K562 (cell line): Measurements from ENCODE around the gene MEF2B. TPM values are rescaled to one million over a fixed set of nuclear protein-coding genes. Genes with fewer than 3 reads are reported as not detected.

Experiments used
- ATAC-seq: fragments of 200-7000 bp; cut with Tn5 transposase; 3 replicates; pipeline ENCODE4 v1.9.1; 2020; ENCODE audit warnings: moderate library complexity
- BruUV-seq: library from RNA; stranded (reverse); fragments of 400-500 nt; replicated peaks from 2 replicates; lab custom pipeline; 2021; lab: Mats Ljungman, UMichigan
- CTCF ChIA-PET: fragments of 300-600 bp; formaldehyde crosslinking; extraction: SDS; loops from one replicate; lab custom pipeline; 2021; ENCODE audit warnings: low intra/inter-chr PET ratio; lab: Yijun Ruan, JAX
- POLR2A ChIA-PET: fragments of 300-600, 350-650 bp; sonication (Branson Sonifier 250); formaldehyde crosslinking; extraction: SDS; loops from one replicate; lab custom pipeline; 2021; ENCODE audit warnings: antibody characterized with exemption, inconsistent platforms; lab: Yijun Ruan, JAX
- DNase-seq, 4 experiments: peaks; one replicate each; pipeline versions ENCODE4 v3.0.0 to v3.0.0-alpha.2; 2011 to 2018; ENCODE audit warnings: low spot score in 3 of 4, mixed read lengths in 3 of 4; ENCODE audit errors: extremely low read depth in 1 of 4
- FAIRE-seq: peaks from 2 replicates; lab custom pipeline; 2011; peaks lifted over from hg19 to GRCh38; lab: Jason Lieb, UNC
- H2AFZ ChIP-seq: 2 replicates; pipeline ENCODE4 v1.6.0; 2011; ENCODE audit warnings: low read depth, low read length, control low read depth, inconsistent platforms
- H3K27ac ChIP-seq: fragments of 200-600 bp; 3 replicates; pipeline ENCODE4 v1.8.0; 2011; ENCODE audit warnings: low read depth, mild to moderate bottlenecking, control low read depth, inconsistent platforms, low read length, moderate library complexity, mixed read lengths; ENCODE audit errors: extremely low read depth
- H3K27me3 ChIP-seq, 2 experiments: fragments of 300-600 bp in 1 of 2; 2 replicates in 1 of 2; 3 replicates in 1 of 2; pipeline versions ENCODE4 v1.6.0 to v1.8.0; 2011; ENCODE audit warnings: inconsistent platforms in 2 of 2, low read length in 2 of 2, mild to moderate bottlenecking in 1 of 2, mixed read lengths in 1 of 2, moderate library complexity in 1 of 2; ENCODE audit not compliant: control insufficient read depth in 2 of 2, insufficient read depth in 2 of 2
- H3K36me3 ChIP-seq: fragments of 300-600 bp; 3 replicates; pipeline ENCODE4 v1.8.0; 2011; ENCODE audit warnings: mild to moderate bottlenecking, low read length, inconsistent platforms; ENCODE audit not compliant: control insufficient read depth, insufficient read depth
- H3K4me1 ChIP-seq, 2 experiments: fragments of 200-600 bp in 1 of 2; replicated peaks in 1 of 2; 2 replicates in 1 of 2; 3 replicates in 1 of 2; pipeline versions ENCODE4 v1.5.1 to v1.8.0; 2011; ENCODE audit warnings: inconsistent platforms in 2 of 2, low read length in 2 of 2, mild to moderate bottlenecking in 1 of 2, mixed read lengths in 1 of 2, moderate library complexity in 1 of 2; ENCODE audit not compliant: control insufficient read depth in 2 of 2, insufficient read depth in 2 of 2
- H3K4me2 ChIP-seq: 2 replicates; pipeline ENCODE4 v1.6.1; 2011; ENCODE audit warnings: low read length, control low read depth, inconsistent platforms, mixed read lengths; ENCODE audit not compliant: insufficient read depth
- H3K4me3 ChIP-seq: fragments of 200-600 bp; sonication (generic), shearing (Covaris generic); 2 replicates; pipeline ENCODE4 v1.5.1; 2016; ENCODE audit warnings: control low read depth, inconsistent platforms
- H3K79me2 ChIP-seq: fragments of 200-600 bp; 3 replicates; pipeline ENCODE4 v1.8.0; 2011; ENCODE audit warnings: low read length, inconsistent platforms; ENCODE audit not compliant: control insufficient read depth, insufficient read depth
- H3K9ac ChIP-seq, 2 experiments: 2 replicates each; pipeline versions ENCODE4 v1.6.0 to v1.6.1; 2011; ENCODE audit warnings: low read depth in 2 of 2, low read length in 2 of 2, control low read depth in 1 of 2, inconsistent platforms in 1 of 2, mild to moderate bottlenecking in 1 of 2, mixed read lengths in 1 of 2; ENCODE audit not compliant: insufficient read depth in 1 of 2
- H3K9me1 ChIP-seq: one replicate; pipeline ENCODE4 v1.6.0; 2011; ENCODE audit warnings: inconsistent platforms, mild to moderate bottlenecking, low read length, moderate library complexity; ENCODE audit not compliant: control insufficient read depth, insufficient read depth
- H3K9me3 ChIP-seq: replicated peaks from 2 replicates; pipeline ENCODE4 v1.5.1; 2011; ENCODE audit warnings: low read depth, low read length, inconsistent platforms; ENCODE audit not compliant: control insufficient read depth, insufficient read depth
- H4K20me1 ChIP-seq: replicated peaks from 2 replicates; pipeline ENCODE4 v1.6.1; 2011; ENCODE audit warnings: low read length, inconsistent platforms, mixed read lengths; ENCODE audit not compliant: control insufficient read depth, insufficient read depth
- KAT8 ChIP-seq: fragments of 450-650 bp; IDR thresholded peaks from 2 replicates; pipeline ENCODE4 v1.6.1; 2016; ENCODE audit warnings: low read depth, mild to moderate bottlenecking
- RBFOX2 ChIP-seq: fragments of 200-400 bp; formaldehyde crosslinking; IDR thresholded peaks from 2 replicates; pipeline ENCODE4 v1.6.1; 2017; ENCODE audit warnings: low read depth, mild to moderate bottlenecking, low read length, moderate library complexity
- ZBTB33 ChIP-seq: sonication (generic); formaldehyde crosslinking; IDR thresholded peaks from 2 replicates; pipeline ENCODE4 v1.8.1; 2023; ENCODE audit warnings: mild to moderate bottlenecking, missing genetic modification reagents
- WGBS: fragments of 100-300 bp; shearing (Covaris generic); methylation state at CpG from one replicate; pipeline ENCODE4 v1.1.6; 2016; ENCODE audit warnings: low coverage, mixed read lengths; ENCODE audit not compliant: insufficient coverage; ENCODE audit errors: missing lambda C conversion rate; 5-methylcytosine and 5-hydroxymethylcytosine counted together
- in situ Hi-C: fragments of 300-500 bp; cut with MboI; formaldehyde crosslinking; loops from 4 replicates; pipeline ENCODE4 v1.15.0; 2018; ENCODE audit warnings: inconsistent platforms, mixed read lengths
- intact Hi-C: fragments of 100-400 bp; cut with micrococcal nuclease; formaldehyde crosslinking; loops from 2 replicates; pipeline ENCODE4 v1.14.2; 2022
- polyA plus RNA-seq, 8 experiments: library from polyadenylated mRNA; depleted of rRNA in 4 of 8; stranded (reverse) in 5 of 8; unstranded in 3 of 8; fragments of >200 nt; fragmentation: Nextera tagmentation in 2 of 8; fragmentation: Illumina TruSeq in 1 of 8; extraction: Ambion mirVana in 2 of 8; extraction: Trizol in 1 of 8; gene quantifications; 2 replicates each; pipeline versions ENCODE4 v1.2.1 to v1.2.3, GENCODE V29; 2011 to 2014; ENCODE audit warnings: inconsistent platforms in 1 of 8, missing spikeins in 1 of 8
- total RNA-seq, 7 experiments: library from RNA; depleted of rRNA in 6 of 7; stranded (reverse); fragments of >200 nt in 6 of 7; fragmentation: Illumina TruSeq in 2 of 7; extraction: Trizol in 2 of 7; gene quantifications; 2 replicates each; pipeline versions ENCODE4 v1.2.1 to v1.2.3, GENCODE V29; 2011 to 2021; ENCODE audit warnings: low replicate concordance in 1 of 7

The MEF2B gene
- total and polyA plus RNA-seq, 9 of the 15 experiments (the other 6 are each of a cell fraction or from before 2014, with no cell fraction given) = 0.14 to 1.9 (median 0.71) TPM; not detected in 3

- no TSS peak for BruUV-seq
- Histone ChIP-seq H3K9me1 (no peaks in the 10 kb centered on the region), H3K36me3 (peaks cover 50% of the 10 kb centered on the region), H4K20me1 (no peaks in the 10 kb centered on the region), H3K4me3 (no peak overlapping the region), H2AFZ (no peak overlapping the region), H3K4me1 (peaks cover 8 to 29% of the 10 kb centered on the region in 2 experiments), H3K27ac (no peak overlapping the region), H3K27me3 (no peaks in the 10 kb centered on the region), H3K9ac (peak overlapping the region in 1 of 2 experiments; percentile 68; a peak in 1 of 4 replicates), H3K79me2 (no peaks in the 10 kb centered on the region; the same call in 2 of the 3 replicates), H3K4me2 (no peak overlapping the region), H3K9me3 (no peaks in the 10 kb centered on the region)
- intact Hi-C loops = no loop called here
- no peak for ATAC-seq
- no peak for DNase-seq
- CTCF ChIA-PET = no interaction called here
- TF ChIP-seq RBFOX2 (peak; percentile 35; the same call in 1 of the 2 replicates), KAT8 (no peak), ZBTB33 (CRISPR knock-in tag) (peak; percentile 82)
- no peak for FAIRE-seq
- in situ Hi-C loops = no loop called here
- POLR2A ChIA-PET = interaction anchor here (0.6 to 0.7 kb wide), 2 partner anchors 45 to 65 kb away, joined by 3 read pairs; no protein-coding TSS in a partner anchor
- 93% methylated on average over 31 of the region's 39 CpGs for WGBS
Measured at GRCh38 chr19:19119325-19120237, 50.5 kb downstream of the MEF2B start.
